HG03280 (cell line): Measurements from ENCODE around the gene UBE2L3.
A peak's percentile ranks its signal among the peaks of the same experiment; 100 is the strongest.
"Not testable (repeated sequence)": the region's sequence is repeated elsewhere in the genome, so short reads cannot be mapped to it uniquely, and the experiment has no call there.

Source experiments
- ATAC-seq: cut with Tn5 transposase; IDR thresholded peaks from one replicate; pipeline ENCODE4 v1.9.1; 2021; ENCODE audit warnings: mild to moderate bottlenecking, moderate library complexity; ENCODE audit not compliant: unreplicated experiment

UBE2L3 gene

DNA sequence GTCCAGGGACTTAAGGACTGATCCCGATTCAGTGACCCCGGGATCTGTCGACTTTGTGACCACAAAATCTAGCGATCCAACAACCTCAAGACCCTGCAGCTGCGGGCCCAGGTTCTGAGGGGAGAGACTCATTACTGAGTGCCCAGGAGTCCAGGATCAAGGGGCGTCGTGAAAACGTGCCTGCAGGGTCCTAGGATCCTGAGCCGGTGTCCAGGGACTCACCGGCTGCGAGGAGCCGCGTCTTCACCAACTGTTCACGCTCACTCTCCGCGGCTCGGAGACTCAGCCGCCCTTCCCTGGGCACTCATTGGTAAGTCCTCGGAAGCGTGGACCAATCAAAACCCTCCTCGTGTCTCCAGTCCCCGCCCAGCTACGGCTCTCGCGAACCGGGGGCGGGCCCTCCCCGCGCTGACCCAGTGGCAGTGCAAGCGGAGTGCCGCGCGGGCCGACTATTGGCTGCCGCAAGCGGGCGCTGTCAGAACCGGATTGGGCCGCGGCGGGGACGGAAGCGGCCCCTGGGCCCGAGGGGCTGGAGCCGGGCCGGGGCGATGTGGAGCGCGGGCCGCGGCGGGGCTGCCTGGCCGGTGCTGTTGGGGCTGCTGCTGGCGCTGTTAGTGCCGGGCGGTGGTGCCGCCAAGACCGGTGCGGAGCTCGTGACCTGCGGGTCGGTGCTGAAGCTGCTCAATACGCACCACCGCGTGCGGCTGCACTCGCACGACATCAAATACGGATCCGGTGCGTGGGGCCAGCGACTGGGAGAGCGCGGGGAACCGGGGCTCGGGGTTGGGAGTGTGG lies 74.5 kb downstream of the UBE2L3 start, which contains the start of gene SDF2L1:
TSS of gene SDF2L1 (plus strand) at position 514 of the 795 bp plus-strand sequence. CDS start at position 549, 35 bp downstream.
- ATAC-seq = peak; percentile 96

DNA sequence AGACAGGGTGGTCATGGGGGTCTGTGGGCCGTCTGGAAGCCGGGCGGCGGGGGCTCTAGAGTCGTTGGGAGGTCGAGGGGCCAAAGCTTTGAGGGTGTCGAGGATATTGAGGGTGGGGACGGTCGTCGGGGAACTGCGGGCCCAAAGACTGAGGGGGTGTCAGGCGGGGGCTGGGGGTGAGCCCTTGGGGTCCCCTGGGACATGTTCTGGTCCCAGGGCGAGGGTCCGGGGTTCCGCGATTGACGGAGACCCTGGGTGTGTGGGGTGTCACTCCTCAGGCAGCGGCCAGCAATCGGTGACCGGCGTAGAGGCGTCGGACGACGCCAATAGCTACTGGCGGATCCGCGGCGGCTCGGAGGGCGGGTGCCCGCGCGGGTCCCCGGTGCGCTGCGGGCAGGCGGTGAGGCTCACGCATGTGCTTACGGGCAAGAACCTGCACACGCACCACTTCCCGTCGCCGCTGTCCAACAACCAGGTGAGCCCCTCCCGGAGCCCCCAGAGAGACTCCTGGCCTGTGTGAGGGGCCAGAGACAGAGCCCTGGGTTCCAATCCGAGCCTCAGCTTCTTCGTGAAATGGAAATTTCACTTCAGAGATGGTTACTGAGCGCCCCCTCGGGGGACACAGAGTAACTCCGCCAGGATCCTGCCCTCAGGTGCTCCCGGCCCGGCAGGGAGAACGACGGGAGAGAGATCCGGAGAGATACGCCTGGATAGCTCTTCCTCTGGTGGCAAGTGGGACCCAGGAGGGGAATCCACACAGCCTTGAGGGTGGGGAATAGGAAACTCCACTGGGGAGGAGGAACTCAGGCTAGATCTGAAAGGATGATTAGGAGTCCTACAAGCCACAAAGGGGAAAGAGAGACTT lies 75.3 kb downstream of the UBE2L3 start:
- ATAC-seq = no peak

- no peak for ATAC-seq
Measured at GRCh38 chr22:21643533-21644357, 76.2 kb downstream of the UBE2L3 start.

GRCh38 chr22:21645513-21645912 lies 78.0 kb downstream of the UBE2L3 start:
- ATAC-seq = not testable (repeated sequence)

GRCh38 chr22:21646608-21647590 lies 79.4 kb downstream of the UBE2L3 start:
- no peak for ATAC-seq

DNA sequence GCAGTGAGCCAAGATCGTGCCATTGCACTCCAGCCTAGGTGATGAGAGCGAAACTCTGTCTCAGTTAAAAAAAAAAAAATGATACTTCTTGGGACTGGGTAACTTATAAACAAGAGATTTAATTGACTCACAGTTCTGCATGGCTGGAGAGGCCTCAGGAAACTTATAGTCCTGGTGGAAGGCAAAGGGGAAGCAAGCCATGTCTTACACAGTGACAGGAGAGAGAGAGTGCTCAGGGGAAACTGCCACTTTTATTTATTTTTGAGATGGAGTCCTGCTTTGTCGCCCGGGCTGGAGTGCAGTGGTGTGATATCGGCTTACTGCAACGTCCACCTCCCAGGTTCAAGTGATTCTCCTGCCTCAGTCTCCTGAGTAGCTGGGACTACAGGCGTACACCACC lies 82.8 kb downstream of the UBE2L3 start:
- ATAC-seq = no peak

- ATAC-seq = no peak
Measured at GRCh38 chr22:21650823-21651520, 83.5 kb downstream of the UBE2L3 start.

DNA sequence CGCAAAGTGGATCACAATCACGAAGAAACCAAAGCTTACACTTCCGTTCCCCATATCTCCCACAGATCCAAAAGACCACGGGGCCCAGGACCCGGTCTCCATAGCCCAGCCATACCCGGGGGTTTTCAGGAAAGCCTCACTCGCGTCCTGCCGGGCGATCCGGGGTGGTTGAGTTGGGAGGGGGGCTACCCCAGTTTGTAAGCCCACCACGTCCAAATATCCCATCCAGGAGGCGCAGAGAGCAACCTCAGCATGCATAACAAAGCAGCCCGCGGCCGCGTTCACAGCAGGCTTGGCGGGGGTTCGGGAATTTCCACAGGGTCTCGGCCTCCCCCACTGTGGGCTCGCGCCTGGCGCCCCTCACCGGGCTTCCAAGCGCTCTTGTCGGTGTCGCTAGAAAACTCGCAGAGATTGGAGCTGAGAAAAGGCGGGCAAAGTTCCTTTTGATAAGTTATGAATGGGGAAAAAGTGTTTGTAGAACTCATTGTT lies 84.1 kb downstream of the UBE2L3 start:
- ATAC-seq = no peak

- ATAC-seq = peak; percentile 84
Measured at GRCh38 chr22:21652010-21652546, 84.6 kb downstream of the UBE2L3 start.

GRCh38 chr22:21652547-21653545 lies 85.3 kb downstream of the UBE2L3 start:
- peak; percentile 9 for ATAC-seq

- no peak for ATAC-seq
Measured at GRCh38 chr22:21657020-21657359, 89.5 kb downstream of the UBE2L3 start.

- peak; percentile 78 for ATAC-seq
Measured at GRCh38 chr22:21657360-21658032, 90.0 kb downstream of the UBE2L3 start.

DNA sequence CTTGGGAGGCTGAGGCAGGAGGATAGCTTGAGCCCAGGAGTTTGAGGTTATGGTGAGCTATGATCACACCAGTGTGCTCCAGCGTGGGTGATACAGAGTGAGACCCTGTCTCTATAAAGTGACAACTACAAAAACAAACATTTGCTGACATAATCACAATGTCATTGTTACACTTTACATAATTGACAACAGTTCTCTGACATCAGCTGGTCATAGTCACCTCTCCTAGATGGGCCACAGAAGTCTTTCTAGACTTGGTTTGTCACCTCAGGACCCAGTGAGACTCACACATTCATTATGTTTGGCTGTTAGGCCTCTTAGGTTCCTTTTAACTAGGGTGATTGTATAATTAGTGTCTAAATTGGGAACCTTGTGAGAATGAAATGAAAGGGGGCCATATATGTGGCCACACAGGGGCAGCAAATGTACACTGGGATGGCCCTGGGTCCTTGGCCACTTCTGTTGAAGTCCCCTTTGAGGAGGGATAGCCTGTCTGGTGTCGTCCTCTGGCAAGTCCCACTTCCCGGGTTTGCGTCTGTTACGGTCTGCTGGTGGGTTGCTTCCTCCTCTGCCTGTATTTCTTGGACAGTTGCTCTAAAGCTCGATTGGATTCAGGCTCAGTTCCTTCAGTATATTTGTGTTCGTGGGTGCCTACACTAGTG lies 92.5 kb downstream of the UBE2L3 start:
- no peak for ATAC-seq

GRCh38 chr22:21660904-21661303 lies 93.4 kb downstream of the UBE2L3 start:
- no peak for ATAC-seq

DNA sequence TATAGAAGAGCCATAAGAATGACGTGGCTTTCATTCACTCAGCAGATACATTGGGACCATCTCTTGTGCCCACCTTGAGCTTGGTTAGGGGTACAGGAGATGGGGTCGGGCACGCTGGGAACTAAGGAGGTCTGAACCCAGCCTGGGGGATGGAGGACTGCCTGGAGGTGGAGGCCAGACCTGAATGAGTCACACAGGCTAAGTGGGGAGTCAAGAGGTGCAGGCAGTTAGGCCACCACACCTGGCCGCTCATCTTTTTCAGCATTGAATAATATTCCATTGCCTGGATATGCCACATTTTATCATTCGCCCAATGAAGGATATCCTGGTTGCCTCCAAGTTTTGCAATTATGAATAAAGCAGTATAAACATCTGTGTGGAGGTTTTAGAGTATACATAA lies 94.5 kb downstream of the UBE2L3 start:
- ATAC-seq = no peak

- no peak for ATAC-seq
Measured at GRCh38 chr22:21663738-21664137, 96.2 kb downstream of the UBE2L3 start.
